Renal pelvis (tissue), 4 donors: ENCODE results near the gene HBG2. TPM values are rescaled to one million over a fixed set of nuclear protein-coding genes. Genes with fewer than 3 reads are reported as not detected.

Experiments used
- DNase-seq: peaks from one replicate; pipeline ENCODE4 v3.0.0-alpha.2; 2013
- polyA plus RNA-seq, 3 donors: library from polyadenylated mRNA; unstranded; fragments of 120-200 nt; gene quantifications; one replicate each; pipeline ENCODE4 v1.2.1, GENCODE V29; 2013; ENCODE audit not compliant: insufficient read length in 3 of 3

HBG2 gene
- polyA plus RNA-seq, 3 donors, result 1,217 to 2,022 (median 1,324) TPM

DNA sequence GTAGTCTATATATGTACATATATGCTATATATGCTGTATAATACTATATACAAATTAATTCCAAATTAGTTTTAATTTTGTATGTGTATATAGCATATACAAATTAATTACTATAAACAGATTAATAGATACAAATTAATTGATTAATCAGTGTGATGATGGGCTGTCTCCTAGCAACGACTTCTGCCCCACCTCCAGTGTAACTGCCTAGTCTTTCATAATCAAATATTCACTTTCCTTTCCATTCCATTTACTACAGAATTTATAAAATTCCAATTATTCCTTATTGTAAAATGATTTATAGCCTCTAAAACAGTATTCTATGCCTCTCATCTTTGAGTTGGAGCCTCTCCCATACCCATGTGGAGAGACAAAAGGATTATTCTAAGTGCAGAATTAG is 21.3 kb downstream of the HBG2 start:
- DNase-seq, result no peak

- no peak for DNase-seq
These were observed 21.8 kb downstream of the HBG2 start for GRCh38 chr11:5232821-5233220.

DNA sequence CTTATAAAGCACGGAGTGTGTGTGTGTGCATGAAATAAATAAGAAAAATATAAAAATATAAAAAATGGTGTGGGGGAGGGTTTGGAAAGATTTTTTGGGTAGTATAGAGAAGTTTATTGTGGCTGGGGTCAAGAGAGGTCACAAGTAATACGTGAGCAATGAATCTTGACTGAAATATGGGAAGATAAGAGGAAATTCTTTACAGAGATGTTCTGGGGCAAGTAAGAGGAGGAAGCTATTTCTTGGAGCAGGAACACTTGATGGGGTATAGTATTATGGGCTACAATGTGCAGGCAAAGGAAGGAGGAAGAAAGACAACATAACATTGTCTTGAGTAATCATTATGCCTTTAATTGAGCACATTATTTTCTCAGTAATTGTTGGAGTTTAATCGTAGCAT is 22.4 kb downstream of the HBG2 start:
- no peak for DNase-seq

- DNase-seq, result no peak
These were observed 23.5 kb downstream of the HBG2 start for GRCh38 chr11:5231111-5231510.

DNA sequence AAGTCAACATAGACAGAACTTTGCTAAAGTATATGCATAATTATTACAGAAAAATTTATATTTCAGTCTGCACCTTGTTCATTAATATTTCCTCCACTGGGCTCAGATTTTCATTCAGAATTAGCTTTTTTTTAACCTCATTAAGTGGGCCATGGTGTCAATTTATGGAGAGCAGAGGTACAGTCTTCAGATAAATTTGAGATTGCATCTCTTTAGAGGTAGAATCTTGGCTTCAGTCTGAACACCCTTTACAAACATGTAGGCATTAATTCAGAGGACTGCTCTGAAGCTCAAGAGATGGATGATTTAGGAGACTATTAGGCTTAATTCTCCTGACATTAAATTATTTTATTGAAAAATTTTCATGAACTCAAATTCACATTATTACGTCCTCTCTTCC is 24.3 kb downstream of the HBG2 start:
- DNase-seq, result no peak

- DNase-seq, result no peak
These were observed 24.8 kb downstream of the HBG2 start for GRCh38 chr11:5229796-5230195.

GRCh38 chr11:5229356-5229755 is 25.2 kb downstream of the HBG2 start:
- DNase-seq, result no peak

DNA sequence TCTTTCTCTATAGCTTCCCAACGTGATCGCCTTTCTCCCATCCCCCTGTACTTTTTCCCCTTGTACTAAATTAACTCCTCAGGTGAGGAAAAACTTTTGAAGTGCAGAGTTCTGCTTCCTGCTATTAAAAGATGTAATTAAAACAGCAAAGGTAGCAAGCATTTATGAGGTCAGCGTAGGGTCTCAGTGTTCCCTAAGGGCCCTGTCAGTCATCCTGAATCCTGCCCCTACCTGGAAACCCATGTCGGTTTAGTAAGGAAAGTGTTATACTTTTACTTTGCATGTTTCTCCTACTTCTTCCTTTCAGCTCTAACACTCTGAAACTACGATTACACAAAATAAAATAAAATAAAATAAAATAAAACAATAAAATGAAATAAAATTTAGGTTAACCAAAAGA is 26.5 kb downstream of the HBG2 start:
- DNase-seq, result no peak

DNA sequence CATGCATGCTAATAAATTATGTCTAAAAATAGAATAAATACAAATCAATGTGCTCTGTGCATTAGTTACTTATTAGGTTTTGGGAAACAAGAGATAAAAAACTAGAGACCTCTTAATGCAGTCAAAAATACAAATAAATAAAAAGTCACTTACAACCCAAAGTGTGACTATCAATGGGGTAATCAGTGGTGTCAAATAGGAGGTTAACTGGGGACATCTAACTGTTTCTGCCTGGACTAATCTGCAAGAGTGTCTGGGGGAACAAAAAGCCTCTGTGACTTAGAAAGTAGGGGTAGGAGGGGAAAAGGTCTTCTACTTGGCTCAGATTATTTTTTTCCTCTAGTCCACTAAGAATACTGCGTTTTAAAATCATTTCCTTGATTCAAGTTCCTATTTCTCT is 26.9 kb downstream of the HBG2 start:
- no peak for DNase-seq

DNA sequence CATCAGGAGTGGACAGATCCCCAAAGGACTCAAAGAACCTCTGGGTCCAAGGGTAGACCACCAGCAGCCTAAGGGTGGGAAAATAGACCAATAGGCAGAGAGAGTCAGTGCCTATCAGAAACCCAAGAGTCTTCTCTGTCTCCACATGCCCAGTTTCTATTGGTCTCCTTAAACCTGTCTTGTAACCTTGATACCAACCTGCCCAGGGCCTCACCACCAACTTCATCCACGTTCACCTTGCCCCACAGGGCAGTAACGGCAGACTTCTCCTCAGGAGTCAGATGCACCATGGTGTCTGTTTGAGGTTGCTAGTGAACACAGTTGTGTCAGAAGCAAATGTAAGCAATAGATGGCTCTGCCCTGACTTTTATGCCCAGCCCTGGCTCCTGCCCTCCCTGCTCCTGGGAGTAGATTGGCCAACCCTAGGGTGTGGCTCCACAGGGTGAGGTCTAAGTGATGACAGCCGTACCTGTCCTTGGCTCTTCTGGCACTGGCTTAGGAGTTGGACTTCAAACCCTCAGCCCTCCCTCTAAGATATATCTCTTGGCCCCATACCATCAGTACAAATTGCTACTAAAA is 27.8 kb downstream of the HBG2 start, which contains the start of gene HBB:
TSS of gene HBB (minus strand) at position 340 of the 579 bp plus-strand sequence. CDS start at position 290, 50 bp downstream.
- DNase-seq, result no peak

- DNase-seq, result no peak
These were observed 29.1 kb downstream of the HBG2 start for GRCh38 chr11:5225480-5225871.

- DNase-seq, result no peak
These were observed 29.8 kb downstream of the HBG2 start for GRCh38 chr11:5224538-5225479.

GRCh38 chr11:5223686-5224085 is 30.9 kb downstream of the HBG2 start:
- DNase-seq, result no peak

DNA sequence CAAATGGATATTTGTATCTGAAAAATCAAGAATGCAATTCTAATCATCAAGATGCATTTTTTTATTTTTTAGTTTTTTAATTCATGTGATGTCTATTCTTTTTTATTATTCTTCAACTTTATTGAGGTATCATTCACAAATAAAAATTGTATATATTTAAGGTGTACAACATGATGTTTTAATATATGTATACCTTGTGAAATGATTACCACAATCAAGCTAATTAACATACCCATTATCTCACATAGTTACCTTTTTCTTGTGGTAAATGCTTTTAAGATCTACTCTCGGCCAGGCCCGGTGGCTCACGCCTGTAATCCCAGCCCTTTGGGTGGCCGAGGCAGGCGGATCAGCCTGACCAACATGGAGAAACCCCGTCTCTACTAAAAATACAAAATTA is 31.4 kb downstream of the HBG2 start:
- no peak for DNase-seq

DNA sequence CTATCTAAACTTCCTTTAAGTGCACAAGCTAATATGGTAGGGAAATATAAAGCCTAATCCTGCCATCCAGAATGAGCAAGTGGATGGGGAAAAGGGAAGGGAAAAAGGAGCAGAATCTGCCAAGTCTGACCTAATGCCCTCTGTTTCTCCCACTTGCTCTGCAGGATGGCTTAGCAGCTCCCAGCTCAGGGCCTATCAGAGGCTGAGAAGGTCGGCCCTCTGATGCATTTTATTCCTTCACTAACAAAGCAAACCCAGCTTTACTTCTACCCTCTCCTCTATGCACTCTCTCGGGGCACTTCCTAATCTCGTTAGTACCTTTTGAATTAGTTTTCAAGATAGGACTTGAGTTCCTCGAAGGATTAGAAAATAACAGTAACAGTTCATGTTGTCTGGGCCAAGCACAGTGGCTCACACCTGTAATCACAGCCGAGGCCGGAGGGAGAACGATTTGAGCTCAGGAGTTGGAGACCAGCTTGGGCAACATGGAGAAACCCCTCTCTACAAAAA is 44.1 kb downstream of the HBG2 start:
- no peak for DNase-seq

DNA sequence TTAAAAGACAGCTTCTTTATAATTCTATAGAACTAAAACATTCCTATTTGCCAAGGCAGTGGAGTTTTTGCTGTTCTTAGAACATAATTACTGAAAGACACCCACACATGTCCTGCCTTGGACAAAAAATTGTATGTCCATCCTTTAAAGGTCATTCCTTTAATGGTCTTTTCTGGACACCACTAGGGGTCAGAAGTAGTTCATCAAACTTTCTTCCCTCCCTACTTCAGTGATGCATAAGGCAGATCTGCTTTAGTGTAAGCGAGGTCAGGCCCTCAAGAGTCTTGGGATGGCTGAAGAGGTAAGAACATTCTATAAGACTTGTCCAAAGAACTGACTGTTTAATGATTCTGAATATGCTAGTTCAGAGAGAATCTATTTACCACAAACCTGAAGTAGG is 49.8 kb downstream of the HBG2 start:
- peak; percentile 19 for DNase-seq

- no peak for DNase-seq
These were observed 51.2 kb downstream of the HBG2 start for GRCh38 chr11:5203366-5203765.

Other genes with a start within 250 kb of the HBG2 start
- not detected for gene OR52J3, start 208.3 kb downstream of the HBG2 start, polyA plus RNA-seq
- not detected for gene OR52E2, start 195.2 kb downstream of the HBG2 start, polyA plus RNA-seq
- not detected for gene OR52E1, start 185.2 kb downstream of the HBG2 start, polyA plus RNA-seq
- not detected for gene OR52A5, start 116.4 kb downstream of the HBG2 start, polyA plus RNA-seq
- gene OR52A1, start 100.0 kb downstream of the HBG2 start, polyA plus RNA-seq, result under 1 TPM; 0.01 to 0.04 (median 0.03) TPM
- gene OR51V1, start 54.1 kb downstream of the HBG2 start, polyA plus RNA-seq, result not detected
- gene HBB, start 27.7 kb downstream of the HBG2 start, polyA plus RNA-seq, result 100 to 1,000 TPM; 107 to 153 (median 133) TPM
- 1 to 10 TPM in 1 of 3 donors, under 1 TPM in 2; 0.68 to 1.1 (median 0.93) TPM for gene HBD, start 20.3 kb downstream of the HBG2 start, polyA plus RNA-seq
- gene HBG1, start 4.9 kb downstream of the HBG2 start, polyA plus RNA-seq, result 100 to 1,000 TPM; 482 to 633 (median 588) TPM
- 10 to 100 TPM in 1 of 3 donors, 1 to 10 TPM in 2; 2.4 to 10.5 (median 7.1) TPM for gene HBE1, start 15.2 kb upstream of the HBG2 start, polyA plus RNA-seq
- under 1 TPM; 0.09 to 0.24 (median 0.18) TPM for gene OR51B4, start 47.2 kb upstream of the HBG2 start, polyA plus RNA-seq
- not detected for gene OR51B2, start 69.5 kb upstream of the HBG2 start, polyA plus RNA-seq
- gene OR51B5, start 88.7 kb upstream of the HBG2 start, polyA plus RNA-seq, result under 1 TPM; 0.32 to 0.59 (median 0.34) TPM
- not detected for gene OR51B6, start 96.7 kb upstream of the HBG2 start, polyA plus RNA-seq
- under 1 TPM in 2 of 3 donors, not detected in 1; 0.09 to 0.14 TPM for gene OR51M1, start 129.0 kb upstream of the HBG2 start, polyA plus RNA-seq
- gene OR51Q1, start 167.3 kb upstream of the HBG2 start, polyA plus RNA-seq, result under 1 TPM in 1 of 3 donors, not detected in 2; 0.16 TPM
- not detected for gene OR51I1, start 186.7 kb upstream of the HBG2 start, polyA plus RNA-seq
- not detected for gene OR51I2, start 194.5 kb upstream of the HBG2 start, polyA plus RNA-seq
- gene OR52D1, start 233.9 kb upstream of the HBG2 start, polyA plus RNA-seq, result not detected